Stimulated activated naive B cell treated with anti-CD40 and anti-IgM and Interleukin-4, amounts not matched to agents 10 μg/mL and 1 μg/mL and 100 μg/mL, for 72 hours (primary cell): ENCODE measurements around the gene NECTIN1.

Experiments used
- ATAC-seq, 2 donors: fragments of 150-1000 bp; cut with Tn5 transposase; replicated peaks; 2 replicates each; pipeline ENCODE4 v1.10.0; 2021; ENCODE audit warnings: moderate library complexity in 1 of 2
- DNase-seq: peaks from one replicate; pipeline ENCODE4 v3.0.0; 2021
- H3K27ac Mint-ChIP-seq: one replicate; pipeline ENCODE4 v1.8.0; 2022; ENCODE audit warnings: mild to moderate bottlenecking, mixed read lengths
- H3K27me3 Mint-ChIP-seq, 2 donors: one replicate each; pipeline ENCODE4 v1.8.0; 2022; ENCODE audit warnings: mixed read lengths in 2 of 2
- H3K36me3 Mint-ChIP-seq, 2 donors: one replicate each; pipeline ENCODE4 v1.8.0; 2022; ENCODE audit warnings: mixed read lengths in 2 of 2, mild to moderate bottlenecking in 1 of 2
- H3K4me1 Mint-ChIP-seq, 2 donors: one replicate each; pipeline ENCODE4 v1.8.0; 2022; ENCODE audit warnings: mixed read lengths in 2 of 2, mild to moderate bottlenecking in 1 of 2
- H3K4me3 Mint-ChIP-seq, 2 donors: one replicate each; pipeline ENCODE4 v1.8.0; 2022; ENCODE audit warnings: mild to moderate bottlenecking in 2 of 2, mixed read lengths in 2 of 2, moderate library complexity in 1 of 2
- H3K9me3 Mint-ChIP-seq, 2 donors: one replicate each; pipeline ENCODE4 v1.8.0; 2022; ENCODE audit warnings: mixed read lengths in 2 of 2, mild to moderate bottlenecking in 1 of 2

Gene NECTIN1

GRCh38 chr11:119692540-119692820, 36.5 kb downstream of the NECTIN1 start:
- no peak overlapping the region for H3K27ac Mint-ChIP-seq
- no peak overlapping the region for H3K4me3 Mint-ChIP-seq
- no peak for DNase-seq
- peaks cover 10 to 20% of the 10 kb centered on the region in 2 donors for H3K4me1 Mint-ChIP-seq
- no peaks in the 10 kb centered on the region for H3K9me3 Mint-ChIP-seq
- no peak for ATAC-seq
- no peaks in the 10 kb centered on the region for H3K36me3 Mint-ChIP-seq
- H3K27me3 Mint-ChIP-seq, result peaks cover 0 to 4% of the 10 kb centered on the region in 2 donors

GRCh38 chr11:119691701-119692539, 37.1 kb downstream of the NECTIN1 start:
- Mint-ChIP-seq H3K27me3 (peaks cover 0 to 4% of the 10 kb centered on the region in 2 donors), H3K4me1 (peaks cover 10 to 20% of the 10 kb centered on the region in 2 donors), H3K36me3 (no peaks in the 10 kb centered on the region), H3K9me3 (no peaks in the 10 kb centered on the region), H3K27ac (no peak overlapping the region), H3K4me3 (no peak overlapping the region)
- ATAC-seq (no peak), DNase-seq (no peak)

GRCh38 chr11:119691020-119691666, 37.9 kb downstream of the NECTIN1 start:
- Mint-ChIP-seq H3K36me3 (no peaks in the 10 kb centered on the region), H3K4me1 (peaks cover 12 to 20% of the 10 kb centered on the region in 2 donors), H3K27ac (no peak overlapping the region), H3K27me3 (peaks cover 0 to 4% of the 10 kb centered on the region in 2 donors), H3K9me3 (no peaks in the 10 kb centered on the region), H3K4me3 (no peak overlapping the region)
- no peak for DNase-seq
- ATAC-seq, result peak in 1 of 2 donors; percentile 29

- ATAC-seq, result no peak
- Mint-ChIP-seq H3K27ac (no peak overlapping the region), H3K9me3 (no peaks in the 10 kb centered on the region), H3K36me3 (no peaks in the 10 kb centered on the region), H3K4me1 (peaks cover 11 to 13% of the 10 kb centered on the region in 2 donors), H3K27me3 (peaks cover 0 to 4% of the 10 kb centered on the region in 2 donors), H3K4me3 (no peak overlapping the region)
- no peak for DNase-seq
Measured at GRCh38 chr11:119689302-119689701, 39.7 kb downstream of the NECTIN1 start.

GRCh38 chr11:119688356-119688755, 40.6 kb downstream of the NECTIN1 start:
- Mint-ChIP-seq H3K27ac (no peak overlapping the region), H3K4me1 (peaks cover 7% of the 10 kb centered on the region in 2 donors), H3K36me3 (no peaks in the 10 kb centered on the region), H3K9me3 (no peaks in the 10 kb centered on the region), H3K27me3 (peaks cover 0 to 4% of the 10 kb centered on the region in 2 donors), H3K4me3 (no peak overlapping the region)
- no peak for DNase-seq
- ATAC-seq, result no peak

GRCh38 chr11:119687373-119688046, 41.5 kb downstream of the NECTIN1 start:
- Mint-ChIP-seq H3K4me3 (no peak overlapping the region), H3K36me3 (no peaks in the 10 kb centered on the region), H3K4me1 (peaks cover 0 to 12% of the 10 kb centered on the region in 2 donors), H3K27me3 (peaks cover 0 to 4% of the 10 kb centered on the region in 2 donors), H3K27ac (no peak overlapping the region), H3K9me3 (no peaks in the 10 kb centered on the region)
- no peak for DNase-seq
- ATAC-seq, result no peak

- Mint-ChIP-seq H3K4me3 (no peak overlapping the region), H3K36me3 (no peaks in the 10 kb centered on the region), H3K4me1 (peaks cover 0 to 12% of the 10 kb centered on the region in 2 donors), H3K27ac (no peak overlapping the region), H3K9me3 (no peaks in the 10 kb centered on the region), H3K27me3 (peaks cover 0 to 4% of the 10 kb centered on the region in 2 donors)
- no peak for ATAC-seq
- DNase-seq, result no peak
Measured at GRCh38 chr11:119686177-119686882, 42.7 kb downstream of the NECTIN1 start.

GRCh38 chr11:119685111-119685746, 43.8 kb downstream of the NECTIN1 start:
- DNase-seq (no peak), ATAC-seq (no peak)
- Mint-ChIP-seq H3K4me3 (no peak overlapping the region), H3K36me3 (no peaks in the 10 kb centered on the region), H3K9me3 (no peaks in the 10 kb centered on the region), H3K27ac (no peak overlapping the region), H3K27me3 (peaks cover 0 to 4% of the 10 kb centered on the region in 2 donors), H3K4me1 (peaks cover 0 to 12% of the 10 kb centered on the region in 2 donors)

- Mint-ChIP-seq H3K27ac (no peak overlapping the region), H3K4me1 (peaks cover 0 to 12% of the 10 kb centered on the region in 2 donors), H3K9me3 (no peaks in the 10 kb centered on the region), H3K36me3 (no peaks in the 10 kb centered on the region), H3K27me3 (peaks cover 0 to 4% of the 10 kb centered on the region in 2 donors), H3K4me3 (no peak overlapping the region)
- ATAC-seq (no peak), DNase-seq (no peak)
Measured at GRCh38 chr11:119684361-119685110, 44.5 kb downstream of the NECTIN1 start.

GRCh38 chr11:119683783-119684182, 45.2 kb downstream of the NECTIN1 start:
- ATAC-seq, result no peak

GRCh38 chr11:119681361-119681910, 47.6 kb downstream of the NECTIN1 start:
- ATAC-seq, result no peak
- no peak overlapping the region for H3K4me3 Mint-ChIP-seq
- H3K27me3 Mint-ChIP-seq, result no peaks in the 10 kb centered on the region
- H3K27ac Mint-ChIP-seq, result no peak overlapping the region
- peaks cover 2 to 12% of the 10 kb centered on the region in 2 donors for H3K4me1 Mint-ChIP-seq
- no peak for DNase-seq
- peaks cover 9 to 11% of the 10 kb centered on the region in 2 donors for H3K9me3 Mint-ChIP-seq
- H3K36me3 Mint-ChIP-seq, result peaks cover 17% of the 10 kb centered on the region in 2 donors

More at GRCh38 chr11:119683783-119684182, 45.2 kb downstream of the NECTIN1 start:
- peaks cover 0 to 12% of the 10 kb centered on the region in 2 donors for H3K4me1 Mint-ChIP-seq
- no peak for DNase-seq
- no peak overlapping the region for H3K4me3 Mint-ChIP-seq
- H3K27ac Mint-ChIP-seq, result no peak overlapping the region
- no peaks in the 10 kb centered on the region for H3K36me3 Mint-ChIP-seq
- H3K27me3 Mint-ChIP-seq, result peaks cover 0 to 4% of the 10 kb centered on the region in 2 donors
- no peaks in the 10 kb centered on the region for H3K9me3 Mint-ChIP-seq

- H3K9me3 Mint-ChIP-seq, result peaks cover 9 to 11% of the 10 kb centered on the region in 2 donors
- no peak overlapping the region for H3K4me3 Mint-ChIP-seq
- DNase-seq, result no peak
- H3K4me1 Mint-ChIP-seq, result peaks cover 5 to 10% of the 10 kb centered on the region in 2 donors
- H3K27ac Mint-ChIP-seq, result peak overlapping the region; percentile 82
- no peak for ATAC-seq
- no peaks in the 10 kb centered on the region for H3K27me3 Mint-ChIP-seq
- peaks cover 19% of the 10 kb centered on the region in 2 donors for H3K36me3 Mint-ChIP-seq
Measured at GRCh38 chr11:119680541-119681360, 48.2 kb downstream of the NECTIN1 start.
